Endometrial microvascular endothelial cells (primary cell): ENCODE data around the gene TRIM50. TPM values are rescaled to one million over a fixed set of nuclear protein-coding genes. Genes with fewer than 3 reads are reported as not detected.
"Not testable (repeated sequence)": the region's sequence is repeated elsewhere in the genome, so short reads cannot be mapped to it uniquely, and the experiment has no call there.

ENCODE experiments used
- in situ Hi-C: cut with HindIII; loops from 2 replicates; pipeline ENCODE4 v1.10.0; 2017; ENCODE audit warnings: low sequenced_read_pairs, low pct_unique_long_range_greater_than_20kb; ENCODE audit errors: inconsistent ontology term
- total RNA-seq: library from RNA; depleted of rRNA; stranded (reverse); fragments of >200 nt; gene quantifications from one replicate; pipeline ENCODE4 v1.2.3, GENCODE V29; 2015; ENCODE audit errors: inconsistent ontology term

TRIM50 gene
- total RNA-seq, 1 donor from 2014 or later = not detected

DNA sequence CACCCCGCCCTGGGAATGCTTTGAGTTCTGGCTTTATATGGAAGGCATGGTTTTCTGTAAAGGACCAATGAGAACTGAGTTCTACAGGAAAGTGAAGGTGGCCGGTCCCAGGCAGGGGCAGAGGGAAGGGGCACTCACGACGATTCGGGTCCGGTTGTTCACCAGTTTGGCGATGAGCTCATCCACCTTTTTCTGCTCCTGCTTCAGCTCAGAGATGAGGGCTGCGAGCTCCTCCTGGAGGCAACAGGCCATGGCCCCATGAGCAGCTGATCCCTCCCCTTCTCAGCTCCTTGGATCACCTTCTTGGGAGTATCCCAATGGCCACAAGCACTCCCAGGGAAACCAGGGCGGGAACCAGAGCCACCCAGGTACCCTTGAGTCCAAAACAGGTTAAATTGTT, 7.9 kb downstream of the TRIM50 start:
- in situ Hi-C loops = not testable (repeated sequence)

DNA sequence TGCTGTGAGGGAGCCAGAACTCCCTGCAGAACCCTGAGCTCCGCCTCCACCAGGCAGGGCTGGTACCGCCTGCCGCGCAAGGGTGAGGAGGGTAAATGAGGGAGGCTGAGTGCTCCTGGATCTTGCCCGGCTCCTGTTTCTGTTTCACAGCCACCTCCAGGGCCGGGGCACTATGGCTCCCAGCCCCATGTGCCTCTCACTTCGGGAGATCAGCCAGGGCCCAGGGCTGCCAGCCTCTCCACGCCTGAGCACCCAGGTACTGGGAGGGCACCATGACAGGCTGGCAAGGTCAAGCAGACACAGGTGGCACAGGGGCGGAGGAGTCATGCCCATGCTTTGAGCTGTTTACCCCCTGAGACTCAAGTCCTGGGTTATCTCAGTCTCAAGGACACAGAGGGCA, 8.3 kb downstream of the TRIM50 start:
- in situ Hi-C loops = not testable (repeated sequence)

DNA sequence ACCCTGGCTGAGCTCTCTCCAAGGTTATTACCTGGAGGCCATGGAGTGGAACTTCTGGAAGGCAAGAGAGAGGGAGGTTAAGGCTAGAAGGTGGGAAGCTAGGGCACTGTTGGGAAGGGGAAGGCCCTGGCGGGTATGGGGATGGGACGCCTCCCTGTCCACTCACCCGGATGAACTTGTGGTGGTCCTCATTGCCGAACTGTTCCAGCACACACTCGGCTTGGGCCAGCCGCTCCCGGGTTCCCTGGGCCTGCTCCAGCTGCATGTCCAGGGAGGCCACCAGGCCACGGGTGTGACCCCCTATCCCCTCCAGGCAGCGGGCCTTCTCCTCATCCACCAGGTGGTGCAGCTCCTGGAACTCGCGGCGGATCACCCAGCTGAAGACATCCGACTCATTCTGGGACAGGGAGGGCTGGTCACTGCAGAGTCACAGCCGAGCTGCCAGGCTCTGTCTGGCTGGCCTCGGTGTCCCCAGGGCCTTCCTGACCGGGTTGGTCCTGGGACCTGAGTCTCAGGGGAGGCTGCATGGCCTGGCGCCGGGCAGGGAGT, 9.2 kb downstream of the TRIM50 start:
- in situ Hi-C loops = not testable (repeated sequence)

DNA sequence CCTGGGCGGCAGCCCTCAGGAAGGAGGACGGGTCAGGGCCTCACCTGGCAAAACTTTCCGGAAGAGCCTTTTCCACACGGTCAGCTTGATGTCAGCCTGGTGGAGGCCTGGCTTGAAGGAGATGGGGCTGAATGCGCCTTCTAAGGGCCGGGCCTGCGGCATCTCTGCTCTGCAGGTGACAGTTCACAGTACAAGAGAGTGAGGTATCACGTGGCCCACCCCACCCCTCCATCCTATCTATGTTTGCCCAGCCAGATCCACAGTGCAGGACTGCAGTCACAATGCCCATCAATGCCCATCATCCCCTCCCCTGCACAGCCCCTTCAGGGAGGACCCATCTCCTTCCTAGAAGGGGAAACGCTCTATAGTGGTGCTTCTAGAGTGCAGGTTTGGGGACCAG, 11.4 kb downstream of the TRIM50 start:
- in situ Hi-C loops = no loop called here

DNA sequence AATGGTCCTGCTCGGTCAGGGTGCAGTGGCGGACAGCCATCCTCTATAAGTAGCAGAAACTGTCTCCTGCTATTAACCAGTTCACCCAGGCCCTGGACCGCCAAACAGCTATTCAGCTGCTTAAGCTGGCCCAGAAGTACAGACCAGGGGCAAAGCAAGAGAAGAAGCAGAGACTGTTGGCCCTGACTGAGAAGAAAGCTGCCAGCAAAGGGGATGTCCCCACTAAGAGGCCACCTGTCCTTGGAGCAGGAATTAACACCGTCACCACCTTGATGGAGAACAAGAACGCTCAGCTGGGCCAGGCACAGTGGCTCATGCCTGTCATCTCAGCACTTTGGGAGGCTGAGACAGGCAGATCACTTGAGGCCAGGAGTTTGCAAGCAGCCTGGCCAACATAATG, 13.6 kb downstream of the TRIM50 start:
- in situ Hi-C loops = no loop called here

DNA sequence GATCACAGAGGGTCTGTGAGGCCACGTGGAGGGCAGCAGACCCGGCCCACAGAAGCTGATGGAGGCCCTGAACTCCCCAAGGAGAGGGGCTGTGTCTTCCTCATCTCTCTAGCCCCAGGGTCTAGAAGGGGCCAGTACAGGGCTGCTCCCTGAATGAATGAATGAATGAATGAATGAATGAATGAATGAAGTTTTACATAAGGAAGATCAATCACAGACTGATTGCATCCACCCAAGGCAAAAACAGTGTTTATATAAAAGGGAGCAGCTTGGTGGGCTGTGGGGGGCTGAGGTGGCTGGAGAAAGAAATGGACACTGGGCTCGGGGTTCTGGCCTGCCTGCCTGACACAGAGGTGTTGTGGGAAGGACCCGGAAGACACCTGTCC, 14.4 kb downstream of the TRIM50 start:
- in situ Hi-C loops = no loop called here

DNA sequence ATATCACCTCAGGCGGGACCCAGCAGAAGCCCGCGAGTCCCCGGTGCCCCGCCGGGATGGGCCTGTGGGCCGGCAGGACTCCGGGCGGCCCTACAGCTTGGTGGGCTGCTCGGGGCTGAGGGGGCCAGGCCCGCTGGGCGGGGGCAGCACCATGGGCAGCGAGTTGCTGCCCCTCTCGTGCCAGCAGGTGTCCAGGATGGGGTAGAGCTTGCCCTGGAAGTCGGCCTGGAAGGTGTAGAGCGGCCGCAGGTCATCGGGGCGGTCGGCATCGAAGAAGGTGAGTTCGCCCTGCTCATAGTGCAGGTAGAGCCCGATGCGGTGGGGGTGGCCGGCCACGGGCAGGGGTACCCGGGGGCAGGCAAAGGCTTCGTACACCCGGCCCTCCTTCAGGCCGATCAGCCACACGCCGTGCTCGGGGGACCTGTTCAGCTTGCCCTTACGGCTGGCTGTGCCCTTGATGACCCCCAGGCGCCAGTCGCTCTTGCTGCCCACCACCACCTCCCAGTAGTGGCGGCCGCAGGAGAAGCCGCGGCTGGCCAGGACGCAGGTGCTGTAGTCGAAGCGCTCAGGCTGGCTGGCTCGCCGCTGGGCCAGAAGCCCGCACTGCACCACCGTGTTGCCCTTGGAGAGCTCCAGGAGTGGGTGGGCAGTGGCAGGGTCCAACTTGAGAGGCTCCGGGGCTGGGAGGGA, 14.9 kb downstream of the TRIM50 start:
- in situ Hi-C loops = no loop called here

DNA sequence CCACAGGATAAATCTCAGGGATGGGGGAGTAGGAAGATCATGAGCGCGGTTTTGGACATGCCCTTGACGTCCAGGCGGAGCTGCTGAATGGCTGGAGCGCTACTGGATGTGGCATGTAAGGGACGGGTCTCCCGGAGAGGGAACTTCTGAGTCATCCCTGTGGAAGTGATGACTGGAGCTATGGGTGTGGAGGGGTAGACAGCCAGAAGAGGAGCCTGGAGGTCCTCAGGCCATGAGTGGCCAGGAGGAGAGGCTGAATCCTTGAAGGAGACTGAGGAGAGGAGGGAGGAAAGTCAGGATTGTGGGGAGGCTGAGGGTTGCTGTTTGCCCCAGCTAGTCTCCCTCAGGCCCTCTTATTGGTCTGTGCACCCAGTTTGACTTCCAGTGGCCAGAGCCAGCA, 16.5 kb downstream of the TRIM50 start:
- in situ Hi-C loops = not testable (repeated sequence)

DNA sequence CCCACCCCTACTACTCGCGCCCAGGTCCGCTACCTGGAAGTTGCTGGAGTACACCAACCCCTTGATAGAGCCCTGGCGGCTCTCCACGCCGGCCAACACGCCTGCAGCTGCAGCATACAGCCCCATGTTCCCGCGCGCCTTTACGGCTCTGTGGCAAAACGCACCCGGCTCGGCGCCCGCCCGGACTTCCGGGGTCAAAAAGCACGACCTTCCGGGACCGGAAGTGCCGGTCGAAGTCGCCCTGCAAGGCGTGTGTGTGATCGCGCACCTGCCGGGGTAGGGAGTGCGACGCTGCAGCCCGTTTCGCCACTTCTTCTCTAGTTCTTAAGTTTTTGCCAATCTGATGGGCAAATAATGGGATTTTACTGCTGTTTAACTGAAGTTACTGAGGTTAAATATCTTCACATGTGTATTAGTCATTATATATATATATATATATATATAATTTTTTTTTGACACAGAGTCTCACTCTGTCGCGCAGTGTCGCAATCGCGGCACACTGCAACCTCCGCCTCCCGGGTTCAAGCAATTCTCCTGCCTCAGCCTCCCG, 19.1 kb downstream of the TRIM50 start, which contains the start of gene NSUN5:
NSUN5 (minus strand) TSS at position 162 of the 550 bp plus-strand sequence; CDS start at position 126, 36 bp downstream.
- in situ Hi-C loops = no loop called here

DNA sequence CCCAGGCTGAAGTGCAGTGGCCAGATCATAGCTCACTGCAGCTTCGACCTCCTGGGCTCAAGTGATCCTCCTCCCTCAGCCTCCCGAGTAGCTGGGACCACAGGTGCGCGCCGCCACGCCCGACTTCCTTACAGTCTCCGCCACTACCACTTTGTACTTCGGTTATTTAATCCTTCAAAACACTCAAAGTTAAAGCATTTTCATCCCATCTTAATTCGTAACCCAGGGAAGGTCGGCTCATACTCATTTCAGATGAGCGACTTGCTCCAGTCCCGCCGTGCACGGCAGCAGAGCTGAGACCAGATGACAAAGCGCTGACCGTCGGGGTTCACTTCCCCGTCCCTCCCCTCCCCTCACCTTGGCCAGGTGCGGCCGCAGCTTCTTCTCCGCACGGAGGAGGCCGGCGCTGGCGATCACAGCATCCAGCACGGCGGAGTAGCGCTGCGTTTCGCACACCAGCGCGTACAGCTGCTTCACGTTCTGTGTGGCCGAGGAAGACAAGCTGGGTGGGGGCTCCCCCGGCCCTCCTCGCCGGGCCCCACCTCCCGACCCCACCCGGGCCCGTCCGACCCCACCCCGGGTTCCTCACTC, 19.7 kb downstream of the TRIM50 start:
- in situ Hi-C loops = no loop called here

DNA sequence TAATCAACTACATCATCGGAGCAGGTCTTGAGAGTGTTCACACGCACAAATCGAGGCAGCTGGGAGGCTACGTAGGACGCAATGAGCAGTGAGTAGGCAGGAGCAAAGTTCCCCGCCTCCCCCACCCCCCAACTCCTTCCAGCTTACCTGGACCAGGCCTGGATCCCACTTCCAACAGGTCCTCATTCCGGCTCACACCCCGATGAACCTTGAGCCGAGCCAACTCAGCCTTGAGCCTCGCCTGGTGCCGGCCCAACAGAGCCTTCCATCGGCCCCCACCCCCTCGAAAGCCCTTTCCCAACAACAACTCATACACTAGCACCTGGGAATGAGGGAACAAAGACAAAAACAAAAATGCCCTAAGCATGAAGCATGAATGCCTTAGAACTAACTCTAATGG, 20.4 kb downstream of the TRIM50 start:
- in situ Hi-C loops = no loop called here

DNA sequence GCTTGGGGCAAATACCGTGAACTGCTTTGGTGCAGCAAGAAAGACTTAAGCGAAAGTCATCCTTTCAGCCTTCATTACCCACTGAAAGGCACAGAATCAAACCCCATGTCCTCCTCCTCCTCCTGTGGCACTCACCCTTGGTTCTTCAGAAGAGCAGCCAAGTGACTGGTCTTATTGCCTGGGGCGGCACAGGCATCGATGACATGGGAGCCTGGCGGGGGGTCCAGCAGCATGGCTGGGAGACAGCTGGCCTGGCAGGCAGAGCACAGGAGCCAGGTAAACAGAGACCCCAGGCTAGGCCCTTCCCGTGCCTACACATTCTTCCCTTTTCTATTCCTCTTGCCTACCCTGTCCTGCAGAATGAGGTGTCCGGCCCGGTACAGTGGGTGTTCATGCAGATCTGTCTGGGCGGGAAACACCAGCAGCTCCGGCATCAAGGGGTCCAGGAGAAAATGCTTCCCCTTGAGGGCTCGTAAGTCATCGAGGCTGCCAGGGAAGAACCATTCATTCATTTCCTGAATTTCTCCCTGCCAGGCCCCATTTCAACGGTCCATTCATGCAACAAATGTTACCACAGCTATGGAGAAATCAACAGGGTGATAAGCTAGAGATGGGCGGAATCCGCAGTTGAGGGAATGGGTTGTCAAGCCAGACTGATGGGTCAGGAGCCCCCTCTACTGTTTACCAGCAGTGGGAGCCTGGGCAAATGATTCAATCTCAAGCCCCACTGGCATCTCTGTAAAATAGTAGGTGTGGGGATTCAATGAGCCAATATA, 23.1 kb downstream of the TRIM50 start:
- in situ Hi-C loops = not testable (repeated sequence)

DNA sequence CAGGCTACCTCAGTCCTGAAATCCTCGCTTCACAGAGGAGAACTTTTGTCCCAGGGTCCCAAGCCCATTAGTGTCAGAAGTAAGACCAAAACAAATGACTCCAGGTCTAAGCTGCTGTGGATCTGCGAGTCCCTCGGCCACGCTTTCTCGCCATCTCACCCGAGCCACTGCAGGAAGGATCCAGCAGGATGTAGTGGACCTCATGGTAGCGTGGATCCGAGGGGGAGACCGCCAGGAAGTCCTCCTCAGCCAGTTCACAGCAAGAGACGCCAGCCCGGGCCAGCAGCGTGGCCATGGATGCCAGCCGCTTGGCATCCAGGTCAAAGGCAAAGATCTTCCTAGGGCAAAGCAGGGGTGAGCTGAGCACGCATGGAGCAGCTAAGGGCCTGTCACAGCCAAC, 23.8 kb downstream of the TRIM50 start:
- in situ Hi-C loops = no loop called here

DNA sequence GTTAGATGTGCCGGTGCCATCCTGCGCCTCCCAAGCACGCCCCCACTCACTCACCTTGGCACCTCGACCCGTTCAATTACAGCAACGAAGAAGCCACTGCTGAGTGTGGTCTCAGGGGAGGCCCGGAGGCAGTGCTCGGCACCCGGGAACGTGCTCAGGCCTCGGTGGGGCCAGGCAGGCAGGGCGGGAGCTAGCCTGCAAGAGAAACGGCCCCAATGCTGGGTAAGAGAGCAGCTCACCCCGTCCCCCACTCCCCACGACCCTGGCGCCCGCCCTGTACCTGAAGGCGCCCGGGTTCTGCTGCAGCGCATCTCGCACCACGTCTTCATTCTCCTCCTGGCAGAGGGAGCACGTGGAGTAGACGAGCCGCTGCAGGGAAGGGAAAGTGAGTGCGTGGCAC, 24.3 kb downstream of the TRIM50 start:
- in situ Hi-C loops = no loop called here

DNA sequence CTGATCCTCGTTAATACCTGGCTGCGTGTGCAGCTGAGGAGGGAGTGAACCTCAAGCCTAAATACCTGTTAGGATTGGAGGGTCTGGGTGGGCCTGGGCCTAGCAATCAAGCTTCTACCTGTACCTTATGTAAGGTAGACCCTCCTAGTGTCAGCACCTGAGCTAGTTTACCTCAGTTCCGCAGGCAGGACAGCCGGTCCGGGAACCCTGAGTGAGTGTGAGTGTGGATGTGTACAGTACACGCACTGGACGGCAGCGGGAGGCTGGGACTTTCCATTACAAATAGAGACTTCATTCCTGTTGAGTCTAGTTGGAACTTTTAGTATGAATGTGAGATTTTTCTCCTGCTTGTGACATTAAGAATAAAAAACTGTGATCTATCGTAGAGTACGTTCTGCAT, 25.0 kb downstream of the TRIM50 start:
- in situ Hi-C loops = not testable (repeated sequence)

DNA sequence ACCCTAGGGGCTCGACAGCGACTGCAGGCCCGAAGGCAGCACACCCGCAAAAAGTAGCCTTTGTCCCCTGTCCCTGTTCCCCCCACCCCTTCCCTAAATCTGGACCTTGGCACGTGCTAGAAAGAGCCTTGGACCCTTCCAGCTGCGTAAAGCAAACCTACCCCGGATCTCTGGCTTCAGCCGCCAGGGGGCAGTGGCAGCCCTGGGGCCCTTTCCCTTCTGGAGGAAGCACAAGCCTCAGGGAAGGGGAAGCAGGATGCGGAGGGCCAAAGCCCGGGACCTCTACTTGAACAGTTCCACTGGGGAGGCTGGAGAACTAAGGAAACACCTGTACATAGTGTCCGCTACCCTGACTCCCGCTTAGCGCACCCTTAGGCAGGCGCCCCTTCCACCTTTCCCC, 26.8 kb downstream of the TRIM50 start:
- in situ Hi-C loops = not testable (repeated sequence)

DNA sequence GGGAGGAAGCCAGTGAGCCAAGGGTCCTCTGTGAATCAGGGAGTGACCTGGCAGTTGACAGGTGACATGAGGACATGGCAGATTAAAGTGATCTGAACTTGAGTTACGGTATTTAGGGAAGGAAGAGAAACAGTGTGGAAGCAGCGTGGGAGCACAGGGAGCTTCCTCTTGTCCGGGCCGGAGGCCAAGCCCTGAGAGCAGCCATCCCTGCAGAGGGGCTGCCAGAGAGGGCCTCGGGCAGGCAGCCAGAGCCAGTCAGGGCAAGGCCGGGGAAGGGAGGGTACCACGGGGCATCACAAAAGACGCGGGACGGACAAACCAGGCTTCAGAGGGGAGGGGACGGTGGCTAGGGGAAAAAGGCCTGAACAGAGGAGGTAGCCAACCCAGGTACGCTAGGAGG, 28.1 kb downstream of the TRIM50 start:
- in situ Hi-C loops = not testable (repeated sequence)

DNA sequence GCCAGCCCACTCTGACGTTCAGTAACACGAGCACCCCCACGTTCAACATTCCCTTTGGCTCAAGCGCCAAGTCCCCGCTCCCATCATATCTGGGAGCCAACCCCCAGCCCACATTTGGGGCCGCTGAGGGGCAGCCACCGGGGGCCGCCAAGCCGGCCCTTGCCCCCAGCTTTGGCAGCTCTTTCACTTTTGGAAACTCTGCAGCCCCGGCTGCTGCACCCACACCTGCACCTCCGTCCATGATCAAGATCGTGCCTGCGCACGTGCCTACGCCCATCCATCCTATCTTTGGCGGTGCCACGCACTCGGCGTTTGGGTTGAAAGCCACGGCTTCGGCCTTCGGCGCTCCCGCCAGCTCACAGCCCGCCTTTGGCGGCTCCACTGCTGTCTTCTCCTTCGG, 30.2 kb downstream of the TRIM50 start:
- in situ Hi-C loops = not testable (repeated sequence)

DNA sequence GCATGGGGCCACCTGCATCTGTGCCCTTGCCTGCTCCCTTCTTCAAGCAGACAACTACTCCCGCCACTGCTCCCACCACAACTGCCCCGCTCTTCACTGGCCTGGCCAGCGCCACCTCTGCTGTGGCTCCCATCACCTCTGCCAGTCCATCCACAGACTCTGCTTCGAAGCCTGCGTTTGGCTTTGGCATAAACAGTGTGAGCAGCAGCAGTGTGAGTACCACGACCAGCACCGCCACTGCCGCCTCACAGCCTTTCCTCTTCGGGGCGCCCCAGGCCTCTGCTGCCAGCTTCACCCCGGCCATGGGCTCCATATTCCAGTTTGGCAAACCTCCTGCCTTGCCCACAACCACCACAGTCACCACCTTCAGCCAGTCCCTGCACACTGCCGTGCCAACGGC, 30.6 kb downstream of the TRIM50 start:
- in situ Hi-C loops = not testable (repeated sequence)
